Caco-2 (cell line): ENCODE data around the gene CDKAL1. TPM values are rescaled to one million over a fixed set of nuclear protein-coding genes. Genes with fewer than 3 reads are reported as not detected.

Experiments used
- BruUV-seq: library from RNA; stranded (reverse); fragments of 400-500 nt; replicated peaks from 2 replicates; lab custom pipeline; 2021; lab: Mats Ljungman, UMichigan
- CTCF ChIA-PET: fragments of 300-600 bp; sonication (Branson Sonifier 250); formaldehyde crosslinking; loops from one replicate; lab custom pipeline; 2022; ENCODE audit warnings: antibody characterized with exemption; lab: Charles Lee
- POLR2A ChIA-PET: fragments of 300-600 bp; sonication (Branson Sonifier 250); formaldehyde crosslinking; loops from one replicate; lab custom pipeline; 2022; ENCODE audit warnings: antibody characterized with exemption; lab: Charles Lee
- DNase-seq, 2 experiments: peaks; one replicate each; pipeline versions ENCODE4 v3.0.0 to v3.0.0-alpha.2; 2020 to 2022
- H3K27me3 ChIP-seq: replicated peaks from 2 replicates; pipeline ENCODE4 v1.6.0; 2011; ENCODE audit warnings: low read length; ENCODE audit not compliant: control insufficient read depth, insufficient read depth
- H3K36me3 ChIP-seq: 2 replicates; pipeline ENCODE4 v1.5.1; 2011; ENCODE audit warnings: low read length; ENCODE audit not compliant: control insufficient read depth, insufficient read depth
- H3K4me1 ChIP-seq: fragments of 250-450 bp; sonication (Bioruptor Pico); 2 replicates; pipeline ENCODE4 v1.5.1; 2020; ENCODE audit warnings: mild to moderate bottlenecking
- H3K4me3 ChIP-seq: 2 replicates; pipeline ENCODE4 v1.5.1; 2011; ENCODE audit warnings: low read depth, mild to moderate bottlenecking, control low read depth, low read length
- H3K9me3 ChIP-seq: fragments of 250-450 bp; sonication (Bioruptor Pico); 2 replicates; pipeline ENCODE4 v1.5.1; 2020; ENCODE audit warnings: mild to moderate bottlenecking, moderate library complexity
- H3K27ac Mint-ChIP-seq: one replicate; pipeline ENCODE4 v1.8.0; 2022; ENCODE audit warnings: mixed read lengths; ENCODE audit not compliant: unreplicated experiment
- H3K27me3 Mint-ChIP-seq: one replicate; pipeline ENCODE4 v1.8.0; 2022; ENCODE audit warnings: mixed read lengths; ENCODE audit not compliant: insufficient read depth, unreplicated experiment
- H3K36me3 Mint-ChIP-seq: one replicate; pipeline ENCODE4 v1.8.0; 2022; ENCODE audit warnings: mild to moderate bottlenecking, mixed read lengths; ENCODE audit not compliant: insufficient read depth, unreplicated experiment
- H3K4me1 Mint-ChIP-seq: one replicate; pipeline ENCODE4 v1.8.0; 2022; ENCODE audit warnings: low read depth, mixed read lengths; ENCODE audit not compliant: unreplicated experiment
- H3K4me3 Mint-ChIP-seq: one replicate; pipeline ENCODE4 v1.8.0; 2022; ENCODE audit warnings: mild to moderate bottlenecking, moderate library complexity, mixed read lengths; ENCODE audit not compliant: unreplicated experiment
- H3K9me3 Mint-ChIP-seq: one replicate; pipeline ENCODE4 v1.8.0; 2022; ENCODE audit warnings: mixed read lengths; ENCODE audit not compliant: unreplicated experiment
- CTCF ChIP-seq, 2 experiments: fragments of 200-600 bp in 1 of 2; IDR thresholded peaks; 1 replicate in 1 of 2; 2 replicates in 1 of 2; pipeline versions ENCODE4 v1.5.1 to v1.8.0; 2011 to 2022; ENCODE audit warnings: antibody characterized with exemption in 1 of 2, control low read depth in 1 of 2, inconsistent platforms in 1 of 2, low read depth in 1 of 2, low read length in 1 of 2, mild to moderate bottlenecking in 1 of 2, moderate library complexity in 1 of 2; ENCODE audit not compliant: insufficient read depth in 1 of 2, severe bottlenecking in 1 of 2, unreplicated experiment in 1 of 2
- intact Hi-C: fragments of 100-400 bp; cut with micrococcal nuclease; formaldehyde crosslinking; loops from one replicate; pipeline ENCODE4 v1.10.0; 2022; ENCODE audit not compliant: unreplicated experiment
- total RNA-seq: library from RNA; stranded (reverse); gene quantifications from 2 replicates; pipeline ENCODE4 v1.2.3, GENCODE V29; 2022

The CDKAL1 gene
- total RNA-seq, 1 experiment from 2014 or later: 18.7 TPM

- Mint-ChIP-seq H3K4me3 (no peak overlapping the region), H3K4me1 (no peaks in the 10 kb centered on the region), H3K9me3 (peaks cover 15% of the 10 kb centered on the region), H3K27me3 (no peaks in the 10 kb centered on the region), H3K27ac (no peak overlapping the region), H3K36me3 (no peaks in the 10 kb centered on the region)
- ChIA-PET CTCF (interaction anchor here (0.7 kb wide), 1 partner anchor 318 kb away, joined by 3 read pairs; no protein-coding TSS in a partner anchor), POLR2A (no interaction called here)
- no TSS peak for BruUV-seq
- no peaks in the 10 kb centered on the region for H3K36me3 ChIP-seq
- DNase-seq: no peak
- no peak overlapping the region for H3K4me3 ChIP-seq
- intact Hi-C loops: no loop called here
- TF ChIP-seq CTCF (IDR thresholded peaks at IDR 0.05; ENCODE audit: insufficient read depth in 1 of 2, low read depth in 1 of 2, low read length in 1 of 2, severe bottlenecking in 1 of 2, unreplicated experiment in 1 of 2): no peak
- H3K9me3 ChIP-seq: no peaks in the 10 kb centered on the region; the same call in 1 of the 2 replicates
- no peaks in the 10 kb centered on the region for H3K27me3 ChIP-seq
- no peaks in the 10 kb centered on the region for H3K4me1 ChIP-seq
These were observed 736.5 kb downstream of the CDKAL1 start for GRCh38 chr6:21270636-21271201.

GRCh38 chr6:21271428-21272155 lies 737.3 kb downstream of the CDKAL1 start:
- intact Hi-C loops: no loop called here
- no peak for TF ChIP-seq CTCF (IDR thresholded peaks at IDR 0.05; ENCODE audit: insufficient read depth in 1 of 2, low read depth in 1 of 2, low read length in 1 of 2, severe bottlenecking in 1 of 2, unreplicated experiment in 1 of 2)
- Mint-ChIP-seq H3K27ac (no peak overlapping the region), H3K4me3 (no peak overlapping the region), H3K9me3 (peaks cover 15% of the 10 kb centered on the region), H3K36me3 (no peaks in the 10 kb centered on the region), H3K4me1 (no peaks in the 10 kb centered on the region), H3K27me3 (no peaks in the 10 kb centered on the region)
- Histone ChIP-seq H3K4me1 (peaks cover 5% of the 10 kb centered on the region; the same call in 1 of the 2 replicates), H3K36me3 (no peaks in the 10 kb centered on the region), H3K27me3 (no peaks in the 10 kb centered on the region), H3K4me3 (no peak overlapping the region), H3K9me3 (no peaks in the 10 kb centered on the region; the same call in 1 of the 2 replicates)
- CTCF ChIA-PET: no interaction called here
- no TSS peak for BruUV-seq
- POLR2A ChIA-PET: no interaction called here
- DNase-seq: no peak

- ChIA-PET CTCF (no interaction called here), POLR2A (no interaction called here)
- Mint-ChIP-seq H3K27ac (no peak overlapping the region), H3K4me1 (peaks cover 11% of the 10 kb centered on the region), H3K27me3 (no peaks in the 10 kb centered on the region), H3K4me3 (no peak overlapping the region), H3K9me3 (peaks cover 15% of the 10 kb centered on the region), H3K36me3 (no peaks in the 10 kb centered on the region)
- Histone ChIP-seq H3K27me3 (no peaks in the 10 kb centered on the region), H3K36me3 (no peaks in the 10 kb centered on the region), H3K4me1 (peaks cover 18% of the 10 kb centered on the region; the same call in 1 of the 2 replicates), H3K4me3 (no peak overlapping the region), H3K9me3 (no peaks in the 10 kb centered on the region; the same call in 1 of the 2 replicates)
- TF ChIP-seq CTCF (IDR thresholded peaks at IDR 0.05; ENCODE audit: insufficient read depth in 1 of 2, low read depth in 1 of 2, low read length in 1 of 2, severe bottlenecking in 1 of 2, unreplicated experiment in 1 of 2): no peak
- intact Hi-C loops: no loop called here
- DNase-seq: no peak
- no TSS peak for BruUV-seq
These were observed 739.2 kb downstream of the CDKAL1 start for GRCh38 chr6:21273451-21273850.
